GM12801 (cell line): Measurements from ENCODE around the gene KLHL22.

Source experiments
- TF ChIP-seq, protein P1 (sequence below): IDR thresholded peaks from one replicate; pipeline ENCODE4 v1.5.1; 2011; ENCODE audit warnings: control low read depth; ENCODE audit not compliant: insufficient read length; ENCODE audit errors: extremely low read depth

Gene KLHL22

GRCh38 chr22:20434264-20434751 lies 61.3 kb downstream of the KLHL22 start:
- TF ChIP-seq, protein P1, sequence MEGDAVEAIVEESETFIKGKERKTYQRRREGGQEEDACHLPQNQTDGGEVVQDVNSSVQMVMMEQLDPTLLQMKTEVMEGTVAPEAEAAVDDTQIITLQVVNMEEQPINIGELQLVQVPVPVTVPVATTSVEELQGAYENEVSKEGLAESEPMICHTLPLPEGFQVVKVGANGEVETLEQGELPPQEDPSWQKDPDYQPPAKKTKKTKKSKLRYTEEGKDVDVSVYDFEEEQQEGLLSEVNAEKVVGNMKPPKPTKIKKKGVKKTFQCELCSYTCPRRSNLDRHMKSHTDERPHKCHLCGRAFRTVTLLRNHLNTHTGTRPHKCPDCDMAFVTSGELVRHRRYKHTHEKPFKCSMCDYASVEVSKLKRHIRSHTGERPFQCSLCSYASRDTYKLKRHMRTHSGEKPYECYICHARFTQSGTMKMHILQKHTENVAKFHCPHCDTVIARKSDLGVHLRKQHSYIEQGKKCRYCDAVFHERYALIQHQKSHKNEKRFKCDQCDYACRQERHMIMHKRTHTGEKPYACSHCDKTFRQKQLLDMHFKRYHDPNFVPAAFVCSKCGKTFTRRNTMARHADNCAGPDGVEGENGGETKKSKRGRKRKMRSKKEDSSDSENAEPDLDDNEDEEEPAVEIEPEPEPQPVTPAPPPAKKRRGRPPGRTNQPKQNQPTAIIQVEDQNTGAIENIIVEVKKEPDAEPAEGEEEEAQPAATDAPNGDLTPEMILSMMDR: no peak

GRCh38 chr22:20433686-20434241 lies 61.8 kb downstream of the KLHL22 start:
- TF ChIP-seq, protein P1: no peak

DNA sequence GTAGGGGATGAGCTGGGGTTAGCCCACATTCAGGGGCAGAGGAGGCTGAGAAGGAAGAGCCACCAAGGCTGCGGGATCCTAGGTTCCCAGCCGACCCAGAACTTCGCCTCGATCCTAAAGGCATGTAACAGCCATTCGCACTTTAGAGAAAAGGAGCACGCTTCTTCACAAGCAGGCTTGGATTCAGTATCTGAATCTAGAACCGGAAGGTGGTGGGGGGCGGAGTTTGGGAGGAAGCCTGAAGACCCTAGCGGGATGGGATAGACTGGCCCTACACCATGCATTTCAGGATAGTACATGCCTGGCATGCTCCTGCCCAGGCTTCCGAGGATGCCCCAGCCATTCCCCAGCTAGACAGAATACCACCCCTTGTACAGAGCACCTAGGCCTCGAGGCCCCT lies 62.4 kb downstream of the KLHL22 start:
- TF ChIP-seq, protein P1: no peak

DNA sequence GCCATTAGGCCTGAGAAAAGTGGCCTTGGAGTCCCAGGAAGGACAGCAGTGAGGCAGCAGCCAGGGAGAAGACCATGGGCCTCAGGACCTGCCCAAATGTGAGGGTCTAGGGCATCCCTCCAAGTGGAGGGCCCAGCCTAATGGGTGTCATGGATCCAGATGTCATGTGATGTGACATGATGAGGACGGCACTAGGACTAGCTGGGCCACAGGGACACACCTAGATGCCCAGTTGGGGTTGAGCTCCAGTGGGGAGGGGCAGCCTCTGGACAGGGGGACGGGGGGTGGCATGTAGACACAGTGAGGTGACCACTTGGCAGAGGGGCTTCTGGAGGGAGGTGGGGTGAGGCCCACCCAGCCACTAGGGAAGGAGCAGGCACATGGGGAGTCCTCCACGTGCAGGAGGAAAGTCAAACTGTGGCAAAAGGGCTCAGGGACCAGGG lies 63.3 kb downstream of the KLHL22 start:
- TF ChIP-seq, protein P1: no peak

- TF ChIP-seq, protein P1: no peak
Observed at GRCh38 chr22:20431511-20432192, 63.9 kb downstream of the KLHL22 start.

GRCh38 chr22:20430720-20431510 lies 64.7 kb downstream of the KLHL22 start:
- TF ChIP-seq, protein P1: no peak

DNA sequence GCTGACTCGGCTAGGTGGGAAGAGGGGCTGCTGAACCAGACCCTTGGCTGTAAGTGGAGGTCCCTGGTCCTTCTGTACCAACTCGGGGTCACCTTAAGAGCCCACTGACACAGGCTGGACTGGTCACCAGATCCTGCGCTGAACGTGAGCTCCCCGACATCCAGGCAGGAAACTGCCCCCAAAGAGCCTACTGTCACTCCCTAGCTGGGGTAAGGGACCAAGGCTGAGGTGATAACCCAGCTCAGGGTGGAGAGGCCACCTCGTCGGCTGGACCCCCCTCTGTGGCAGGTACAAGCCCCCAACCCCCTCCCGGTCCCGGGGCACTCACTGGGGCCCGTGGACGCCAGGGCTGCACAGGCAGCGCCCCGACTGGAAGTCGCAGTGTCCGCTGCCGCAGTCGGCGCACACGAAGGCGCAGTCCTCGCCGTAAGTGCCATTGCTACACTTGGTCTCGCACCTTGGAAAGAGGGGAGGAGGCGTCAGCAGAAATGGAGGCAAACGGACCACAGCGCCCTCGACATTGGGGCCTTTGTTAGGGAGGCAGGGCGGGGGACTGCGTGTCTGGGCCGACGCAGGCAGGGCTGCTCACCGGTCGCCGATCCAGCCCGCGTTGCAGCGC lies 65.4 kb downstream of the KLHL22 start:
- TF ChIP-seq, protein P1: no peak
